MCF 10A (cell line): ENCODE results near the gene OR2B2. TPM values are rescaled to one million over a fixed set of nuclear protein-coding genes. Genes with fewer than 3 reads are reported as not detected.

Experiments
- BruUV-seq: library from RNA; stranded (reverse); fragments of 400-500 nt; replicated peaks from 2 replicates; lab custom pipeline; 2021; lab: Mats Ljungman, UMichigan
- CTCF ChIA-PET: fragments of 300-600 bp; sonication (Branson Sonifier 250); formaldehyde crosslinking; extraction: SDS; loops from one replicate; lab custom pipeline; 2021; ENCODE audit warnings: antibody characterized with exemption, inconsistent platforms; lab: Yijun Ruan, JAX
- POLR2A ChIA-PET: fragments of 300-600, 350-650 bp; sonication (Branson Sonifier 250); formaldehyde crosslinking; extraction: SDS; loops from one replicate; lab custom pipeline; 2020; ENCODE audit warnings: antibody characterized with exemption, inconsistent platforms; lab: Yijun Ruan, JAX
- DNase-seq: peaks from one replicate; pipeline ENCODE4 v3.0.0-alpha.2; 2018; ENCODE audit not compliant: unreplicated experiment
- H3K27ac Mint-ChIP-seq: one replicate; pipeline ENCODE4 v1.8.0; 2022; ENCODE audit warnings: mild to moderate bottlenecking, low read depth, mixed read lengths; ENCODE audit not compliant: unreplicated experiment
- H3K27me3 Mint-ChIP-seq: one replicate; pipeline ENCODE4 v1.8.0; 2022; ENCODE audit warnings: mixed read lengths; ENCODE audit not compliant: insufficient read depth, unreplicated experiment
- H3K36me3 Mint-ChIP-seq: one replicate; pipeline ENCODE4 v1.8.0; 2022; ENCODE audit warnings: mild to moderate bottlenecking, moderate library complexity, mixed read lengths; ENCODE audit not compliant: insufficient read depth, unreplicated experiment
- H3K4me1 Mint-ChIP-seq: one replicate; pipeline ENCODE4 v1.8.0; 2022; ENCODE audit warnings: mixed read lengths; ENCODE audit not compliant: insufficient read depth, unreplicated experiment
- H3K4me3 Mint-ChIP-seq: one replicate; pipeline ENCODE4 v1.8.0; 2022; ENCODE audit warnings: mild to moderate bottlenecking, moderate library complexity, mixed read lengths; ENCODE audit not compliant: unreplicated experiment
- H3K9me3 Mint-ChIP-seq: one replicate; pipeline ENCODE4 v1.8.0; 2022; ENCODE audit warnings: mixed read lengths; ENCODE audit not compliant: unreplicated experiment
- CTCF ChIP-seq: fragments of 200-600 bp; IDR thresholded peaks from one replicate; pipeline ENCODE4 v1.8.0; 2022; ENCODE audit warnings: antibody characterized with exemption, mild to moderate bottlenecking; ENCODE audit not compliant: unreplicated experiment
- intact Hi-C: fragments of 100-400 bp; cut with micrococcal nuclease; formaldehyde crosslinking; loops from 2 replicates; pipeline ENCODE4 v1.14.1; 2022
- total RNA-seq: library from RNA; stranded (reverse); gene quantifications from 2 replicates; pipeline ENCODE4 v1.2.3, GENCODE V29; 2022

The OR2B2 gene
- total RNA-seq, 1 experiment from 2014 or later = not detected

GRCh38 chr6:27924179-27924578 is 12.0 kb upstream of the OR2B2 start:
- CTCF ChIA-PET = interaction anchor here (0.6 to 1.0 kb wide), 3 partner anchors 16 to 1076 kb away, joined by 3 to 6 read pairs (median 3); no protein-coding TSS in a partner anchor
- BruUV-seq = no TSS peak
- Mint-ChIP-seq H3K4me3 (no peak overlapping the region), H3K36me3 (no peaks in the 10 kb centered on the region), H3K9me3 (no peaks in the 10 kb centered on the region), H3K27me3 (no peaks in the 10 kb centered on the region), H3K4me1 (no peaks in the 10 kb centered on the region), H3K27ac (no peak overlapping the region)
- intact Hi-C loops = no loop called here
- DNase-seq = no peak
- TF ChIP-seq CTCF = no peak
- POLR2A ChIA-PET = interaction anchor here (0.6 kb wide), 1 partner anchor 213 kb away, joined by 3 read pairs; no protein-coding TSS in a partner anchor

- ChIA-PET CTCF (no interaction called here), POLR2A (interaction anchor here (0.6 kb wide), 1 partner anchor 1619 kb away, joined by 3 read pairs; no protein-coding TSS in a partner anchor)
- TF ChIP-seq CTCF = no peak
- DNase-seq = no peak
- intact Hi-C loops = no loop called here
- H3K9me3 Mint-ChIP-seq = no peaks in the 10 kb centered on the region
- H3K36me3 Mint-ChIP-seq = no peaks in the 10 kb centered on the region
- H3K4me3 Mint-ChIP-seq = no peak overlapping the region
- no TSS peak for BruUV-seq
- no peaks in the 10 kb centered on the region for H3K4me1 Mint-ChIP-seq
- H3K27me3 Mint-ChIP-seq = no peaks in the 10 kb centered on the region
- no peak overlapping the region for H3K27ac Mint-ChIP-seq
Measured at GRCh38 chr6:27922949-27923348, 10.8 kb upstream of the OR2B2 start.

- BruUV-seq = no TSS peak
- CTCF ChIA-PET = interaction anchor here (0.7 kb wide), 1 partner anchor 16 kb away, joined by 3 read pairs; no protein-coding TSS in a partner anchor
Measured at GRCh38 chr6:27908017-27908416, 4.2 kb downstream of the OR2B2 start.

More at GRCh38 chr6:27908017-27908416, 4.2 kb downstream of the OR2B2 start:
- no peak overlapping the region for H3K4me3 Mint-ChIP-seq
- no peak for DNase-seq
- no peak overlapping the region for H3K27ac Mint-ChIP-seq
- H3K4me1 Mint-ChIP-seq = peaks cover 5% of the 10 kb centered on the region
- no peaks in the 10 kb centered on the region for H3K9me3 Mint-ChIP-seq
- no peaks in the 10 kb centered on the region for H3K27me3 Mint-ChIP-seq
- H3K36me3 Mint-ChIP-seq = peaks cover 3% of the 10 kb centered on the region
- TF ChIP-seq CTCF = no peak
- POLR2A ChIA-PET = interaction anchor here (0.9 kb wide), 1 partner anchor 15 kb away, joined by 3 read pairs; a partner anchor contains a TSS
- intact Hi-C loops = no loop called here
